GM18508 (cell line): ENCODE data around the gene TRIM9.

Experiments used
- ATAC-seq: cut with Tn5 transposase; IDR thresholded peaks from one replicate; pipeline ENCODE4 v1.9.1; 2021; ENCODE audit warnings: moderate number of reproducible peaks; ENCODE audit not compliant: insufficient read depth, unreplicated experiment

The TRIM9 gene

GRCh38 chr14:51066576-51066975 is 28.3 kb downstream of the TRIM9 start:
- no peak for ATAC-seq

- no peak for ATAC-seq
These were observed 35.9 kb downstream of the TRIM9 start for GRCh38 chr14:51059032-51059431.

- no peak for ATAC-seq
These were observed 36.5 kb downstream of the TRIM9 start for GRCh38 chr14:51058382-51058781.

GRCh38 chr14:51056421-51056820 is 38.5 kb downstream of the TRIM9 start:
- ATAC-seq = no peak

GRCh38 chr14:51053157-51053556 is 41.7 kb downstream of the TRIM9 start:
- no peak for ATAC-seq

GRCh38 chr14:51044961-51045360 is 49.9 kb downstream of the TRIM9 start:
- no peak for ATAC-seq

- no peak for ATAC-seq
These were observed 53.0 kb downstream of the TRIM9 start for GRCh38 chr14:51041883-51042282.

GRCh38 chr14:51041108-51041531 is 53.8 kb downstream of the TRIM9 start:
- ATAC-seq = no peak

- no peak for ATAC-seq
These were observed 55.7 kb downstream of the TRIM9 start for GRCh38 chr14:51039252-51039651.

- ATAC-seq = no peak
These were observed 59.2 kb downstream of the TRIM9 start for GRCh38 chr14:51035611-51036192.

GRCh38 chr14:51028851-51029754 is 65.8 kb downstream of the TRIM9 start:
- no peak for ATAC-seq

GRCh38 chr14:51028361-51028760 is 66.5 kb downstream of the TRIM9 start:
- ATAC-seq = no peak

- no peak for ATAC-seq
These were observed 70.5 kb downstream of the TRIM9 start for GRCh38 chr14:51024377-51024776.

GRCh38 chr14:51023964-51024363 is 70.9 kb downstream of the TRIM9 start:
- no peak for ATAC-seq

GRCh38 chr14:51022769-51023168 is 72.1 kb downstream of the TRIM9 start:
- no peak for ATAC-seq

- ATAC-seq = no peak
These were observed 74.7 kb downstream of the TRIM9 start for GRCh38 chr14:51020024-51020710.

- no peak for ATAC-seq
These were observed 75.8 kb downstream of the TRIM9 start for GRCh38 chr14:51019089-51019488.

GRCh38 chr14:51018521-51018920 is 76.4 kb downstream of the TRIM9 start:
- no peak for ATAC-seq

GRCh38 chr14:51014625-51015024 is 80.3 kb downstream of the TRIM9 start:
- ATAC-seq = no peak

- no peak for ATAC-seq
These were observed 80.8 kb downstream of the TRIM9 start for GRCh38 chr14:51014086-51014485.

- ATAC-seq = no peak
These were observed 82.8 kb downstream of the TRIM9 start for GRCh38 chr14:51012055-51012454.
